GM12878 (cell line): ENCODE data around the gene ZNF792. TPM values are rescaled to one million over a fixed set of nuclear protein-coding genes. Genes with fewer than 3 reads are reported as not detected.

ENCODE experiments used
- ATAC-seq: fragments of 200-7000 bp; cut with Tn5 transposase; 3 replicates; pipeline ENCODE4 v1.9.1; 2020; ENCODE audit warnings: mild to moderate bottlenecking, moderate library complexity
- BruUV-seq: library from RNA; stranded (reverse); fragments of 400-500 nt; replicated peaks from 2 replicates; lab custom pipeline; 2021; lab: Mats Ljungman, UMichigan
- CTCF ChIA-PET: fragments of 300-600 bp; sonication (Branson Sonifier 250); formaldehyde crosslinking; extraction: SDS; loops from one replicate; lab custom pipeline; 2021; ENCODE audit warnings: inconsistent platforms; lab: Yijun Ruan, JAX
- POLR2A ChIA-PET: fragments of 350-600 bp; formaldehyde crosslinking; extraction: SDS; loops from one replicate; lab custom pipeline; 2021; ENCODE audit warnings: inconsistent platforms; lab: Charles Lee
- RAD21 ChIA-PET: fragments of 300-600 bp; sonication (Branson Sonifier 250); formaldehyde crosslinking; loops from one replicate; lab custom pipeline; 2023; ENCODE audit warnings: antibody characterized with exemption; ENCODE audit not compliant: unreplicated experiment; lab: Charles Lee
- SMC1A ChIA-PET: fragments of 300-600 bp; sonication (Branson Sonifier 250); formaldehyde crosslinking; loops from one replicate; lab custom pipeline; 2023; ENCODE audit not compliant: unreplicated experiment, uncharacterized antibody; lab: Charles Lee
- DNase-seq: peaks from one replicate; pipeline ENCODE4 v3.0.0-alpha.2; 2011; ENCODE audit warnings: low read depth, low spot score
- FAIRE-seq: peaks from 3 replicates; lab custom pipeline; 2011; peaks lifted over from hg19 to GRCh38; lab: Jason Lieb, UNC
- H2AFZ ChIP-seq: 2 replicates; pipeline ENCODE4 v1.6.0; 2011; ENCODE audit warnings: low read depth, low read length, control low read depth; ENCODE audit not compliant: control insufficient read depth
- H3K27ac ChIP-seq: 2 replicates; pipeline ENCODE4 v1.5.1; 2011; ENCODE audit warnings: control low read depth; ENCODE audit not compliant: control insufficient read depth, insufficient read depth
- H3K27me3 ChIP-seq, 2 experiments: replicated peaks in 1 of 2; 2 replicates each; pipeline versions ENCODE4 v1.6.0 to v1.6.1; 2011; ENCODE audit warnings: low read length in 1 of 2; ENCODE audit not compliant: control insufficient read depth in 2 of 2, insufficient read depth in 2 of 2
- H3K36me3 ChIP-seq, 2 experiments: 2 replicates each; pipeline ENCODE4 v1.5.1; 2011; ENCODE audit warnings: low read length in 1 of 2; ENCODE audit not compliant: control insufficient read depth in 2 of 2, insufficient read depth in 2 of 2
- H3K4me1 ChIP-seq: 2 replicates; pipeline ENCODE4 v1.6.1; 2011; ENCODE audit warnings: mild to moderate bottlenecking, low read length, moderate library complexity, mixed read lengths; ENCODE audit not compliant: control insufficient read depth, insufficient read depth
- H3K4me2 ChIP-seq: 2 replicates; pipeline ENCODE4 v1.6.0; 2011; ENCODE audit warnings: control low read depth; ENCODE audit not compliant: control insufficient read depth, insufficient read depth
- H3K4me3 ChIP-seq: fragments of 200-600 bp; sonication (generic); 2 replicates; pipeline ENCODE4 v1.5.1; 2016
- H3K79me2 ChIP-seq: 2 replicates; pipeline ENCODE4 v1.6.0; 2011; ENCODE audit warnings: low read length; ENCODE audit not compliant: control insufficient read depth, insufficient read depth
- H3K9ac ChIP-seq: 2 replicates; pipeline ENCODE4 v1.8.0; 2011; ENCODE audit warnings: low read length, control low read depth, mixed read lengths; ENCODE audit not compliant: control insufficient read depth, insufficient read depth
- H3K9me3 ChIP-seq: replicated peaks from 3 replicates; pipeline ENCODE4 v1.5.1; 2011; ENCODE audit warnings: mild to moderate bottlenecking, low read length; ENCODE audit not compliant: control insufficient read depth, insufficient read depth
- H4K20me1 ChIP-seq: 2 replicates; pipeline ENCODE4 v1.6.0; 2011; ENCODE audit not compliant: control insufficient read depth, insufficient read depth
- CUX1 ChIP-seq: IDR thresholded peaks from 2 replicates; pipeline ENCODE4 v1.6.1; 2012; ENCODE audit warnings: improper control_type of control experiment, low read depth, low read length; ENCODE audit not compliant: insufficient replicate concordance
- PRDM15 ChIP-seq: fragments of 450-650 bp; formaldehyde crosslinking; IDR thresholded peaks from 2 replicates; pipeline ENCODE4 v1.4.0; 2020; ENCODE audit warnings: mild to moderate bottlenecking, moderate library complexity
- RBBP5 ChIP-seq: fragments of 200-600 bp; sonication (generic); conservative IDR thresholded peaks from 2 replicates; pipeline ENCODE4 v1.6.1; 2016
- RFX5 ChIP-seq: IDR thresholded peaks from 2 replicates; pipeline ENCODE4 v1.6.1; 2011; ENCODE audit warnings: low read depth, low read length, improper control_type of control experiment
- RUNX3 ChIP-seq: IDR thresholded peaks from 2 replicates; pipeline ENCODE4 v1.6.1; 2012; ENCODE audit warnings: low read length, inconsistent platforms
- SRF ChIP-seq, 2 experiments: IDR thresholded peaks; 2 replicates each; pipeline ENCODE4 v1.6.1; 2011; ENCODE audit warnings: low read depth in 2 of 2, low read length in 2 of 2, mild to moderate bottlenecking in 1 of 2, moderate library complexity in 1 of 2
- TCF7 ChIP-seq: IDR thresholded peaks from 2 replicates; pipeline ENCODE4 v1.6.1; 2014; ENCODE audit warnings: antibody characterized with exemption, borderline replicate concordance
- USF1 ChIP-seq: IDR thresholded peaks from 2 replicates; pipeline ENCODE4 v1.6.1; 2011; ENCODE audit warnings: borderline replicate concordance, low read depth, mild to moderate bottlenecking, moderate library complexity, mixed read lengths, low read length; ENCODE audit not compliant: insufficient read depth; ENCODE audit errors: extremely low read length
- ZBTB33 ChIP-seq: fragments of 450-650 bp; IDR thresholded peaks from 2 replicates; pipeline ENCODE4 v1.6.1; 2017; ENCODE audit warnings: mild to moderate bottlenecking
- ZNF622 ChIP-seq: fragments of 450-650 bp; IDR thresholded peaks from 2 replicates; pipeline ENCODE4 v1.6.1; 2017; ENCODE audit warnings: mild to moderate bottlenecking, inconsistent platforms
- WGBS: methylation state at CpG from one replicate; pipeline ENCODE4 v1.1.6; 2016; ENCODE audit warnings: low lambda C conversion rate; ENCODE audit not compliant: insufficient replicate concordance, insufficient coverage; ENCODE audit errors: missing lambda C conversion rate; 5-methylcytosine and 5-hydroxymethylcytosine counted together
- in situ Hi-C: fragments of 300-500 bp; cut with MboI; formaldehyde crosslinking; loops from 9 replicates; pipeline ENCODE4 v1.14.3; 2018; ENCODE audit warnings: mixed read lengths
- intact Hi-C: fragments of 100-400 bp; cut with micrococcal nuclease; formaldehyde crosslinking; loops from one replicate; pipeline ENCODE4 v1.14.2; 2022; ENCODE audit not compliant: unreplicated experiment
- polyA plus RNA-seq, 11 experiments: library from polyadenylated mRNA; depleted of rRNA in 4 of 11; unstranded in 6 of 11; stranded (reverse) in 5 of 11; fragments of >200 nt; fragmentation: Nextera tagmentation in 4 of 11; fragmentation: Illumina TruSeq in 1 of 11; extraction: Ambion mirVana in 4 of 11; extraction: Trizol in 1 of 11; gene quantifications; 1 replicate in 1 of 11; 2 replicates in 10 of 11; pipeline versions ENCODE4 v1.2.1 to v1.2.3, GENCODE V29; 2011 to 2016; ENCODE audit warnings: inconsistent platforms in 2 of 11, missing spikeins in 2 of 11, low read depth in 1 of 11
- total RNA-seq, 4 experiments: library from RNA; depleted of rRNA in 3 of 4; stranded (reverse); fragments of >200 nt in 3 of 4; fragmentation: Illumina TruSeq in 1 of 4; extraction: Trizol in 1 of 4; gene quantifications; 2 replicates each; pipeline versions ENCODE4 v1.2.1 to v1.2.3, GENCODE V29; 2013 to 2021

The ZNF792 gene
- total and polyA plus RNA-seq, 10 of the 15 experiments (the other 5 are each of a cell fraction or from before 2014, with no cell fraction given), result 0.53 to 4.8 (median 1.3) TPM

- BruUV-seq, result no TSS peak
- Histone ChIP-seq H3K4me3 (no peak overlapping the region), H3K36me3 (no peaks in the 10 kb centered on the region), H3K27ac (no peak overlapping the region), H3K79me2 (no peaks in the 10 kb centered on the region), H2AFZ (no peak overlapping the region), H3K4me1 (no peaks in the 10 kb centered on the region), H3K9me3 (no peaks in the 10 kb centered on the region), H3K9ac (no peak overlapping the region), H4K20me1 (no peaks in the 10 kb centered on the region), H3K4me2 (no peak overlapping the region), H3K27me3 (no peaks in the 10 kb centered on the region)
- intact Hi-C loops, result no loop called here
- in situ Hi-C loops, result no loop called here
- FAIRE-seq (no peak), DNase-seq (no peak), ATAC-seq (no peak)
- ChIA-PET RAD21 (no interaction called here), CTCF (interaction anchor here (0.8 to 1.3 kb wide), 3 partner anchors 11 to 60 kb away, joined by 3 to 5 read pairs (median 4); no protein-coding TSS in a partner anchor), POLR2A (no interaction called here), SMC1A (interaction anchor here (1.3 to 1.4 kb wide), 2 partner anchors 18 to 25 kb away, joined by 3 to 5 read pairs; no protein-coding TSS in a partner anchor)
- 1% methylated on average over 4 of the region's 4 CpGs for WGBS
- TF ChIP-seq ZNF622, result no peak
- TF ChIP-seq RUNX3, result no peak
- TF ChIP-seq SRF (IDR thresholded peaks at IDR 0.05; ENCODE audit: low read depth in 2 of 2, low read length in 2 of 2), result no peak
- no peak for TF ChIP-seq PRDM15 (CRISPR knock-in tag)
- TF ChIP-seq CUX1, result no peak
- no peak for TF ChIP-seq TCF7
- no peak for TF ChIP-seq RFX5
- no peak for TF ChIP-seq RBBP5
- TF ChIP-seq ZBTB33, result no peak
- TF ChIP-seq USF1, result no peak
Measured at GRCh38 chr19:34983786-34984185, 19.8 kb upstream of the ZNF792 start.
